ENCODE measurements around the gene SORD.

DNA sequence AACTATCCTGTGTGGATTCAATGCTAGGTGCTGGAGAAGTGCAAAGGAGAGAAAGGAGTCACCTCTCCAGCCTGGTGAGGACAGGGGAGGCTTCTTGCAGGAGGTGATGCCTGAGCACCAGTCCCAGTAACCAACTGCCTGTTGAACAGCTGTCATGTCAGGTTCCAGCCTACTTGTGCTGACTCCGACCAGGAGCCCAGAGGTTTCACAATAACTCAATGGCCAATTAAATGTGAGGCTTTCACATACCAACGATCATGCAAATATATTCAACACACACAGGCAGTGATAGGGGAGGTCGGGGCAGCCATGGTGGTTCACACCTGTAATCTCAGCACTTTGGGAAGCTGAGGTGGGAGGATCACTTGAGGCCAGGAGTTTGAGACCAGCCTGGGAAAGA is 7.7 kb downstream of the SORD start:
- TF ChIP-seq, protein P1, sequence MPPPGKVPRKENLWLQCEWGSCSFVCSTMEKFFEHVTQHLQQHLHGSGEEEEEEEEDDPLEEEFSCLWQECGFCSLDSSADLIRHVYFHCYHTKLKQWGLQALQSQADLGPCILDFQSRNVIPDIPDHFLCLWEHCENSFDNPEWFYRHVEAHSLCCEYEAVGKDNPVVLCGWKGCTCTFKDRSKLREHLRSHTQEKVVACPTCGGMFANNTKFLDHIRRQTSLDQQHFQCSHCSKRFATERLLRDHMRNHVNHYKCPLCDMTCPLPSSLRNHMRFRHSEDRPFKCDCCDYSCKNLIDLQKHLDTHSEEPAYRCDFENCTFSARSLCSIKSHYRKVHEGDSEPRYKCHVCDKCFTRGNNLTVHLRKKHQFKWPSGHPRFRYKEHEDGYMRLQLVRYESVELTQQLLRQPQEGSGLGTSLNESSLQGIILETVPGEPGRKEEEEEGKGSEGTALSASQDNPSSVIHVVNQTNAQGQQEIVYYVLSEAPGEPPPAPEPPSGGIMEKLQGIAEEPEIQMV (tag; conservative IDR thresholded peaks at IDR 0.05; ENCODE audit: low read depth) = no peak
- TF ChIP-seq IRF2 (CRISPR knock-in tag; IDR thresholded peaks at IDR 0.05) (no peak), NEUROD1 (IDR thresholded peaks at IDR 0.05; ENCODE audit: borderline replicate concordance, low read depth, low read length, partially characterized antibody) (no peak), TBL1XR1 (IDR thresholded peaks at IDR 0.05; ENCODE audit: low read length in 2 of 2) (no peak), SMARCA5 (IDR thresholded peaks at IDR 0.05) (no peak), CHD4 (IDR thresholded peaks at IDR 0.05; ENCODE audit: insufficient read depth, insufficient replicate concordance, low read depth, low read length, poor library complexity, severe bottlenecking) (no peak), MTA1 (IDR thresholded peaks at IDR 0.05; ENCODE audit: borderline replicate concordance) (no peak), U2AF1 (optimal IDR thresholded peaks at IDR 0.05; ENCODE audit: low read depth, low read length) (no peak)
- TF ChIP-seq, protein P2, sequence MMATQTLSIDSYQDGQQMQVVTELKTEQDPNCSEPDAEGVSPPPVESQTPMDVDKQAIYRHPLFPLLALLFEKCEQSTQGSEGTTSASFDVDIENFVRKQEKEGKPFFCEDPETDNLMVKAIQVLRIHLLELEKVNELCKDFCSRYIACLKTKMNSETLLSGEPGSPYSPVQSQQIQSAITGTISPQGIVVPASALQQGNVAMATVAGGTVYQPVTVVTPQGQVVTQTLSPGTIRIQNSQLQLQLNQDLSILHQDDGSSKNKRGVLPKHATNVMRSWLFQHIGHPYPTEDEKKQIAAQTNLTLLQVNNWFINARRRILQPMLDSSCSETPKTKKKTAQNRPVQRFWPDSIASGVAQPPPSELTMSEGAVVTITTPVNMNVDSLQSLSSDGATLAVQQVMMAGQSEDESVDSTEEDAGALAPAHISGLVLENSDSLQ (IDR thresholded peaks at IDR 0.05) = no peak
- TF ChIP-seq, protein P3, sequence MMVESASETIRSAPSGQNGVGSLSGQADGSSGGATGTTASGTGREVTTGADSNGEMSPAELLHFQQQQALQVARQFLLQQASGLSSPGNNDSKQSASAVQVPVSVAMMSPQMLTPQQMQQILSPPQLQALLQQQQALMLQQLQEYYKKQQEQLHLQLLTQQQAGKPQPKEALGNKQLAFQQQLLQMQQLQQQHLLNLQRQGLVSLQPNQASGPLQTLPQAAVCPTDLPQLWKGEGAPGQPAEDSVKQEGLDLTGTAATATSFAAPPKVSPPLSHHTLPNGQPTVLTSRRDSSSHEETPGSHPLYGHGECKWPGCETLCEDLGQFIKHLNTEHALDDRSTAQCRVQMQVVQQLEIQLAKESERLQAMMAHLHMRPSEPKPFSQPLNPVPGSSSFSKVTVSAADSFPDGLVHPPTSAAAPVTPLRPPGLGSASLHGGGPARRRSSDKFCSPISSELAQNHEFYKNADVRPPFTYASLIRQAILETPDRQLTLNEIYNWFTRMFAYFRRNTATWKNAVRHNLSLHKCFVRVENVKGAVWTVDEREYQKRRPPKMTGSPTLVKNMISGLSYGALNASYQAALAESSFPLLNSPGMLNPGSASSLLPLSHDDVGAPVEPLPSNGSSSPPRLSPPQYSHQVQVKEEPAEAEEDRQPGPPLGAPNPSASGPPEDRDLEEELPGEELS (CRISPR knock-in tag; IDR thresholded peaks at IDR 0.05; ENCODE audit: borderline replicate concordance) = no peak
- TF ChIP-seq, protein P4, sequence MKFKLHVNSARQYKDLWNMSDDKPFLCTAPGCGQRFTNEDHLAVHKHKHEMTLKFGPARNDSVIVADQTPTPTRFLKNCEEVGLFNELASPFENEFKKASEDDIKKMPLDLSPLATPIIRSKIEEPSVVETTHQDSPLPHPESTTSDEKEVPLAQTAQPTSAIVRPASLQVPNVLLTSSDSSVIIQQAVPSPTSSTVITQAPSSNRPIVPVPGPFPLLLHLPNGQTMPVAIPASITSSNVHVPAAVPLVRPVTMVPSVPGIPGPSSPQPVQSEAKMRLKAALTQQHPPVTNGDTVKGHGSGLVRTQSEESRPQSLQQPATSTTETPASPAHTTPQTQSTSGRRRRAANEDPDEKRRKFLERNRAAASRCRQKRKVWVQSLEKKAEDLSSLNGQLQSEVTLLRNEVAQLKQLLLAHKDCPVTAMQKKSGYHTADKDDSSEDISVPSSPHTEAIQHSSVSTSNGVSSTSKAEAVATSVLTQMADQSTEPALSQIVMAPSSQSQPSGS (CRISPR knock-in tag; IDR thresholded peaks at IDR 0.05) = no peak

Data from K562 (cell line).